Keratinocyte (primary cell): Measurements from ENCODE around the gene DOCK1.

Experiments used
- CTCF ChIP-seq, 3 experiments: IDR thresholded peaks in 1 of 3; conservative IDR thresholded peaks in 1 of 3; optimal IDR thresholded peaks in 1 of 3; 2 replicates in 2 of 3; 3 replicates in 1 of 3; pipeline versions ENCODE3 to v1.5.1; 2011; ENCODE audit warnings: low read length in 3 of 3, mild to moderate bottlenecking in 3 of 3, moderate library complexity in 2 of 3, control low read depth in 1 of 3, inconsistent platforms in 1 of 3; ENCODE audit not compliant: insufficient read depth in 2 of 3; ENCODE audit errors: extremely low read depth in 1 of 3
- EZH2 ChIP-seq: IDR thresholded peaks from one replicate; pipeline ENCODE4 v1.6.1; 2012; ENCODE audit warnings: inconsistent platforms, mild to moderate bottlenecking, low read length, moderate library complexity

GRCh38 chr10:127018298-127018650, 113.0 kb downstream of the DOCK1 start:
- TF ChIP-seq EZH2 (no peak), CTCF (optimal IDR thresholded peaks at IDR 0.05 in 1 of 3, IDR thresholded peaks at IDR 0.05 in 1 of 3, conservative IDR thresholded peaks at IDR 0.05 in 1 of 3; ENCODE audit: extremely low read depth in 1 of 3, insufficient read depth in 2 of 3, low read length in 3 of 3) (no peak)
